HCT116 (cell line): Measurements from ENCODE around the gene SHC4. TPM values are rescaled to one million over a fixed set of nuclear protein-coding genes. Genes with fewer than 3 reads are reported as not detected.

Experiments
- ATAC-seq: fragments of 200-7000 bp; cut with Tn5 transposase; 2 replicates; pipeline ENCODE4 v1.9.1; 2020; ENCODE audit warnings: mild to moderate bottlenecking, moderate library complexity
- BruUV-seq: library from RNA; stranded (reverse); fragments of 400-500 nt; replicated peaks from 2 replicates; lab custom pipeline; 2021; lab: Mats Ljungman, UMichigan
- CTCF ChIA-PET: fragments of 300-600 bp; sonication (Branson Sonifier 250); formaldehyde crosslinking; loops from one replicate; lab custom pipeline; 2021; ENCODE audit warnings: antibody characterized with exemption; lab: Charles Lee
- POLR2A ChIA-PET: fragments of 300-600, 350-600 bp; sonication (Branson Sonifier 250); formaldehyde crosslinking; loops from one replicate; lab custom pipeline; 2021; ENCODE audit warnings: antibody characterized with exemption; lab: Charles Lee
- RAD21 ChIA-PET, 2 experiments: fragments of 300-600 bp; sonication (Branson Sonifier 250); formaldehyde crosslinking; loops; one replicate each; lab custom pipeline; 2023; ENCODE audit warnings: low total read pairs in 2 of 2; ENCODE audit not compliant: uncharacterized antibody in 2 of 2, unreplicated experiment in 2 of 2, low non-redundant PET in 1 of 2; lab: Charles Lee
- DNase-seq: peaks from one replicate; pipeline ENCODE4 v3.0.0-alpha.2; 2010; ENCODE audit warnings: low read depth, low spot score
- H2AFZ ChIP-seq: fragments of 200-600 bp; shearing (Covaris generic), sonication (generic); 2 replicates; pipeline ENCODE4 v1.6.1; 2017; ENCODE audit warnings: low read depth, mixed run types, mixed read lengths, antibody characterized with exemption, low read length; ENCODE audit not compliant: poor library complexity, severe bottlenecking
- H3K27ac ChIP-seq: 2 replicates; pipeline ENCODE4 v1.5.1; 2012; ENCODE audit warnings: low read depth, low read length
- H3K27me3 ChIP-seq: fragments of 200-600 bp; sonication (generic); 2 replicates; pipeline ENCODE4 v1.6.1; 2016; ENCODE audit warnings: mixed run types, low read length, mixed read lengths; ENCODE audit not compliant: insufficient read depth
- H3K36me3 ChIP-seq, 2 experiments: fragments of 200-500 bp in 1 of 2; fragments of 200-600 bp in 1 of 2; sonication (Bioruptor generic) in 1 of 2; sonication (generic) in 1 of 2; 2 replicates each; pipeline versions ENCODE4 v1.5.1 to v1.6.1; 2014 to 2016; ENCODE audit warnings: low read length in 2 of 2, inconsistent platforms in 1 of 2, mixed read lengths in 1 of 2, mixed run types in 1 of 2; ENCODE audit not compliant: insufficient read depth in 2 of 2, control insufficient read depth in 1 of 2
- H3K4me1 ChIP-seq, 2 experiments: fragments of 200-600 bp in 1 of 2; sonication (generic) in 1 of 2; 2 replicates each; pipeline versions ENCODE4 v1.5.1 to v1.6.1; 2012 to 2017; ENCODE audit warnings: low read length in 2 of 2, inconsistent platforms in 1 of 2, mild to moderate bottlenecking in 1 of 2, mixed read lengths in 1 of 2, mixed run types in 1 of 2, moderate library complexity in 1 of 2; ENCODE audit not compliant: insufficient read depth in 2 of 2, control insufficient read depth in 1 of 2
- H3K4me2 ChIP-seq: fragments of 200-600 bp; sonication (generic); 2 replicates; pipeline ENCODE4 v1.6.1; 2017; ENCODE audit warnings: mixed run types, low read length, mixed read lengths
- H3K4me3 ChIP-seq, 2 experiments: fragments of 200-600 bp in 1 of 2; sonication (generic) in 1 of 2; replicated peaks in 1 of 2; 2 replicates each; pipeline ENCODE4 v1.5.1; 2011 to 2016; ENCODE audit warnings: low read length in 2 of 2, control low read depth in 1 of 2, low read depth in 1 of 2, mild to moderate bottlenecking in 1 of 2, mixed read lengths in 1 of 2, mixed run types in 1 of 2
- H3K79me2 ChIP-seq: fragments of 200-600 bp; sonication (generic); 2 replicates; pipeline ENCODE4 v1.6.1; 2017; ENCODE audit warnings: mild to moderate bottlenecking, mixed run types, low read length, moderate library complexity, mixed read lengths; ENCODE audit not compliant: insufficient read depth
- H3K9ac ChIP-seq: fragments of 200-600 bp; sonication (generic); 2 replicates; pipeline ENCODE4 v1.6.1; 2016; ENCODE audit warnings: low read length, mixed read lengths
- H3K9me2 ChIP-seq: fragments of 200-600 bp; sonication (generic), shearing (Covaris generic); 2 replicates; pipeline ENCODE4 v1.6.1; 2017; ENCODE audit warnings: mixed run types, mild to moderate bottlenecking, moderate library complexity; ENCODE audit not compliant: insufficient read depth
- H3K9me3 ChIP-seq, 2 experiments: fragments of 200-500 bp in 1 of 2; fragments of 200-600 bp in 1 of 2; sonication (Bioruptor generic) in 1 of 2; sonication (generic) in 1 of 2; 2 replicates each; pipeline ENCODE4 v1.6.1; 2014 to 2017; ENCODE audit warnings: low read length in 2 of 2, mixed read lengths in 2 of 2, inconsistent platforms in 1 of 2, low read depth in 1 of 2, mild to moderate bottlenecking in 1 of 2, mixed run types in 1 of 2, moderate library complexity in 1 of 2; ENCODE audit not compliant: control insufficient read depth in 1 of 2, insufficient read depth in 1 of 2
- H4K20me1 ChIP-seq: fragments of 200-600 bp; sonication (generic), shearing (Covaris generic); 2 replicates; pipeline ENCODE4 v1.6.1; 2017; ENCODE audit warnings: mixed run types, mild to moderate bottlenecking, moderate library complexity; ENCODE audit not compliant: insufficient read depth
- CBX3 ChIP-seq: IDR thresholded peaks from 2 replicates; pipeline ENCODE4 v1.6.1; 2012; ENCODE audit warnings: low read depth
- CTCF ChIP-seq, 3 experiments: fragments of 200-600 bp in 1 of 3; sonication (generic) in 1 of 3; IDR thresholded peaks in 2 of 3; conservative IDR thresholded peaks in 1 of 3; 2 replicates each; pipeline ENCODE4 v1.5.1; 2012 to 2017; ENCODE audit warnings: low read depth in 2 of 3, low read length in 2 of 3, antibody characterized with exemption in 1 of 3, borderline replicate concordance in 1 of 3, control low read depth in 1 of 3, mild to moderate bottlenecking in 1 of 3, mixed read lengths in 1 of 3, mixed run types in 1 of 3, moderate library complexity in 1 of 3; ENCODE audit not compliant: insufficient read depth in 1 of 3
- EGR1 ChIP-seq: IDR thresholded peaks from 2 replicates; pipeline ENCODE4 v1.6.1; 2012; ENCODE audit warnings: low read depth
- EZH2 ChIP-seq: fragments of 200-600 bp; sonication (generic); IDR thresholded peaks from 2 replicates; pipeline ENCODE4 v1.6.1; 2017; ENCODE audit warnings: antibody characterized with exemption, mixed run types
- FOSL1 ChIP-seq: IDR thresholded peaks from 2 replicates; pipeline ENCODE4 v1.6.1; 2012; ENCODE audit warnings: low read depth
- JUND ChIP-seq: IDR thresholded peaks from 2 replicates; pipeline ENCODE4 v1.6.1; 2012
- POLR2A ChIP-seq: IDR thresholded peaks from 2 replicates; pipeline ENCODE4 v1.7.0; 2011; ENCODE audit warnings: borderline replicate concordance; ENCODE audit not compliant: insufficient read depth, insufficient read length; ENCODE audit errors: extremely low read depth
- RAD21 ChIP-seq: IDR thresholded peaks from 2 replicates; pipeline ENCODE4 v1.6.1; 2012; ENCODE audit warnings: low read depth, mild to moderate bottlenecking
- REST ChIP-seq: IDR thresholded peaks from 2 replicates; pipeline ENCODE4 v1.6.1; 2012; ENCODE audit warnings: low read depth
- SIN3A ChIP-seq: IDR thresholded peaks from 2 replicates; pipeline ENCODE4 v1.6.1; 2012; ENCODE audit warnings: low read depth
- SP1 ChIP-seq: IDR thresholded peaks from 2 replicates; pipeline ENCODE4 v1.6.1; 2012; ENCODE audit warnings: low read depth
- ZFX ChIP-seq: fragments of 450-650 bp; IDR thresholded peaks from 2 replicates; pipeline ENCODE4 v1.6.1; 2017
- intact Hi-C: fragments of 100-400 bp; cut with micrococcal nuclease; formaldehyde crosslinking; loops from 2 replicates; pipeline ENCODE4 v1.10.0; 2022
- total RNA-seq: library from RNA; stranded (reverse); gene quantifications from one replicate; pipeline ENCODE4 v1.2.1, GENCODE V29; 2021; ENCODE audit not compliant: unreplicated experiment
- TF ChIP-seq, protein P1 (sequence below): IDR thresholded peaks from 2 replicates; pipeline ENCODE4 v1.6.1; 2012

The SHC4 gene
- total RNA-seq, 1 experiment from 2014 or later = 0.44 TPM

- no TSS peak for BruUV-seq
- Histone ChIP-seq H3K4me3 (no peak overlapping the region), H3K27me3 (no peaks in the 10 kb centered on the region), H3K9me3 (no peaks in the 10 kb centered on the region)
- DNase-seq = no peak
- ATAC-seq = no peak
- TF ChIP-seq REST = no peak
- no peak for TF ChIP-seq EZH2
- TF ChIP-seq SIN3A = no peak
- TF ChIP-seq CBX3 = no peak
- TF ChIP-seq FOSL1 = no peak
- TF ChIP-seq, all 23 proteins: peak for 0
- no peak overlapping the region for H2AFZ ChIP-seq
- intact Hi-C loops = no loop called here
- H3K36me3 ChIP-seq = no peaks in the 10 kb centered on the region
- POLR2A ChIA-PET = no interaction called here
- H4K20me1 ChIP-seq = no peaks in the 10 kb centered on the region
- no peaks in the 10 kb centered on the region for H3K4me1 ChIP-seq
- RAD21 ChIA-PET = no interaction called here
- no peak overlapping the region for H3K27ac ChIP-seq
- no peak overlapping the region for H3K4me2 ChIP-seq
- CTCF ChIA-PET = no interaction called here
- H3K9ac ChIP-seq = no peak overlapping the region
- H3K79me2 ChIP-seq = no peaks in the 10 kb centered on the region
- no peaks in the 10 kb centered on the region; the same call in 1 of the 2 replicates for H3K9me2 ChIP-seq
Measured at GRCh38 chr15:48955967-48956366, 7.8 kb downstream of the SHC4 start.

DNA sequence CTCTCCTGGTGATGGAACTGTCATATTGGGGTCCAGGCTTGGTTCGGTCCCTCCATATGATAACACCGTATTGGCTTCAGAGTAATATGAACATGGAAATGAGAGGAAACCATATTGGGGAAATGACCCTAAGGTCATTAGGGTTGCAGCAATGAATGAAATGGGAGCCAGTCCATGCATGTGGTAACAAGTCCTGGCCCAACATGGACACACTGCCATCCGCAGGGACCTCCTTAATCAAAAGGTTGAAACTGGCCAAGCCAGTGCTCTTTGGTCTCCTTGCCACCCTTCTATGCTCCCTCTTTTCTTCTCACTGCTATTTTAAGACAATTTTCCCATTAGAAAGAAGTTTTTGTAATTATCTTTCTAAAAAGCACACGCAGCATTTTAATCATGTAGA, 8.3 kb downstream of the SHC4 start:
- no peaks in the 10 kb centered on the region for H3K4me1 ChIP-seq
- TF ChIP-seq SP1 = no peak
- TF ChIP-seq RAD21 = no peak
- no peak for TF ChIP-seq POLR2A
- TF ChIP-seq ZFX = no peak
- TF ChIP-seq EGR1 = no peak
- TF ChIP-seq REST = no peak
- TF ChIP-seq, protein P1, sequence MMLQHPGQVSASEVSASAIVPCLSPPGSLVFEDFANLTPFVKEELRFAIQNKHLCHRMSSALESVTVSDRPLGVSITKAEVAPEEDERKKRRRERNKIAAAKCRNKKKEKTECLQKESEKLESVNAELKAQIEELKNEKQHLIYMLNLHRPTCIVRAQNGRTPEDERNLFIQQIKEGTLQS = no peak
- no peak for TF ChIP-seq CTCF (IDR thresholded peaks at IDR 0.05 in 2 of 3, conservative IDR thresholded peaks at IDR 0.05 in 1 of 3; ENCODE audit: borderline replicate concordance in 1 of 3, insufficient read depth in 1 of 3, low read depth in 2 of 3, low read length in 2 of 3)
- no peak for TF ChIP-seq SIN3A
- no peak for TF ChIP-seq JUND
- no peaks in the 10 kb centered on the region for H3K27me3 ChIP-seq
- H3K9me2 ChIP-seq = peaks cover 4% of the 10 kb centered on the region
- no peak overlapping the region for H3K4me3 ChIP-seq
- no TSS peak for BruUV-seq
- no peak overlapping the region for H3K4me2 ChIP-seq
- no peak overlapping the region for H3K9ac ChIP-seq
- intact Hi-C loops = no loop called here
- CTCF ChIA-PET = no interaction called here
- H3K9me3 ChIP-seq = no peaks in the 10 kb centered on the region
- no peaks in the 10 kb centered on the region for H3K79me2 ChIP-seq
- RAD21 ChIA-PET = no interaction called here
- H3K27ac ChIP-seq = no peak overlapping the region
- POLR2A ChIA-PET = no interaction called here
- no peak for ATAC-seq
- H4K20me1 ChIP-seq = no peaks in the 10 kb centered on the region
- H3K36me3 ChIP-seq = no peaks in the 10 kb centered on the region
- DNase-seq = no peak
- H2AFZ ChIP-seq = no peak overlapping the region
